Measurements from ENCODE around the gene LRP2BP. TPM values are rescaled to one million over a fixed set of nuclear protein-coding genes. Genes with fewer than 3 reads are reported as not detected.

Gene LRP2BP
- 1.5 TPM for total RNA-seq
- long read RNA-seq, partial matches to known transcripts = 0 of 20 reads
- long read RNA-seq, other reads (novel, unspliced or antisense) = 20 of 20 reads

GRCh38 chr4:185395238-185395955, at the start of gene LRP2BP:
Gene LRP2BP, minus strand, starts transcription at chr4:185395924. Its CDS starts 17,738 bp downstream, at chr4:185378186.
- Histone ChIP-seq H3K9me3 (no peaks in the 10 kb centered on the region), H3K36me3 (peaks cover 17% of the 10 kb centered on the region), H3K27ac (peak within 1 kb of the TSS; percentile 99), H3K4me3 (peak within 1 kb of the TSS; percentile 86), H3K4me1 (peaks cover 25% of the 10 kb centered on the region), H3K27me3 (ENCODE audit: low read depth) (no peaks in the 10 kb centered on the region)
- TF ChIP-seq CTCF (IDR thresholded peaks at IDR 0.05) = no peak
- ATAC-seq (no peak), DNase-seq (no peak)
- intact Hi-C loops (cut with DNase I) = no loop called here

GRCh38 chr4:185445209-185445608, 49.5 kb upstream of the LRP2BP start:
- no peak for TF ChIP-seq CTCF (IDR thresholded peaks at IDR 0.05)
- Histone ChIP-seq H3K27ac (no peak overlapping the region), H3K4me3 (no peak overlapping the region), H3K36me3 (no peaks in the 10 kb centered on the region), H3K9me3 (no peaks in the 10 kb centered on the region), H3K27me3 (ENCODE audit: low read depth) (no peaks in the 10 kb centered on the region), H3K4me1 (no peaks in the 10 kb centered on the region)
- DNase-seq (no peak), ATAC-seq (no peak)
- intact Hi-C loops (cut with DNase I) = no loop called here

DNA sequence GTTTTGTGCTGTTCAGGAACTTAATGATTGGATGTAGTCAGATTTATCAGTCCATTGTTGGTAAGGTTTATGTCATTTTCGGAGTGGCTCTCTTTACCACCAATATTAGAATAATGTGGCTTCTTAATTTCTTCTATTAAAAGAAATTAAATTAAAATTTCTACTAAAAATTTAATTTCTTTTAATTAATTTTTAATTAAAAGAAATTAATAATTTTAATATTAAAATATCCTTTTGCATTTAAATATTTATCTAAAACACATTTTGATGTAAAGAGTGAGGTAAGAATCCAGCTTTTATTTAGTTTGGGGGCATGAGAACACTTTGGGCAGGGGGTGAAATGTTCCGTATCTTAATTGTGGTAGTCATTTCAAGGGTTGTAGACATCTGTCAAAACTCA, 45.8 kb upstream of the LRP2BP start:
- Histone ChIP-seq H3K9me3 (no peaks in the 10 kb centered on the region), H3K27me3 (ENCODE audit: low read depth) (no peaks in the 10 kb centered on the region), H3K4me3 (no peak overlapping the region), H3K27ac (no peak overlapping the region), H3K4me1 (no peaks in the 10 kb centered on the region), H3K36me3 (no peaks in the 10 kb centered on the region)
- ATAC-seq (no peak), DNase-seq (no peak)
- intact Hi-C loops (cut with DNase I) = no loop called here
- no peak for TF ChIP-seq CTCF (IDR thresholded peaks at IDR 0.05)

- H3K9me3 ChIP-seq = no peaks in the 10 kb centered on the region
- H3K36me3 ChIP-seq = no peaks in the 10 kb centered on the region
- no peak overlapping the region for H3K4me3 ChIP-seq
- H3K27me3 ChIP-seq (ENCODE audit: low read depth) = no peaks in the 10 kb centered on the region
- ATAC-seq = no peak
- DNase-seq = no peak
- no peak for TF ChIP-seq CTCF (IDR thresholded peaks at IDR 0.05)
- intact Hi-C loops (cut with DNase I) = no loop called here
- H3K4me1 ChIP-seq = no peaks in the 10 kb centered on the region
- no peak overlapping the region for H3K27ac ChIP-seq
These were observed 42.1 kb upstream of the LRP2BP start for GRCh38 chr4:185437809-185438208.

GRCh38 chr4:185435466-185435865, 39.7 kb upstream of the LRP2BP start:
- Histone ChIP-seq H3K27me3 (ENCODE audit: low read depth) (no peaks in the 10 kb centered on the region), H3K36me3 (no peaks in the 10 kb centered on the region), H3K4me3 (no peak overlapping the region), H3K27ac (no peak overlapping the region), H3K4me1 (no peaks in the 10 kb centered on the region), H3K9me3 (no peaks in the 10 kb centered on the region)
- no peak for ATAC-seq
- intact Hi-C loops (cut with DNase I) = no loop called here
- DNase-seq = no peak
- no peak for TF ChIP-seq CTCF (IDR thresholded peaks at IDR 0.05)
